GM12878 (cell line): Measurements from ENCODE around the gene SPATA20.

Source experiments
- CTCF ChIP-seq, 3 experiments: IDR thresholded peaks in 2 of 3; conservative IDR thresholded peaks in 1 of 3; 2 replicates each; pipeline ENCODE4 v1.5.1; 2011; ENCODE audit warnings: low read depth in 3 of 3, low read length in 3 of 3, mild to moderate bottlenecking in 3 of 3, control low read depth in 2 of 3, moderate library complexity in 2 of 3, inconsistent platforms in 1 of 3, mixed read lengths in 1 of 3; ENCODE audit not compliant: control insufficient read depth in 2 of 3, insufficient read depth in 1 of 3; ENCODE audit errors: extremely low read depth in 1 of 3
- EP300 ChIP-seq, 2 experiments: fragments of 150-350 bp in 1 of 2; IDR thresholded peaks; 2 replicates each; pipeline ENCODE4 v1.6.1; 2011 to 2012; ENCODE audit warnings: low read depth in 2 of 2, low read length in 2 of 2, borderline replicate concordance in 1 of 2, improper control_type of control experiment in 1 of 2, inconsistent platforms in 1 of 2; ENCODE audit not compliant: control insufficient read depth in 1 of 2
- EZH2 ChIP-seq: IDR thresholded peaks from 2 replicates; pipeline ENCODE4 v1.6.1; 2012; ENCODE audit warnings: low read depth, mild to moderate bottlenecking, control low read depth, inconsistent platforms, low read length, borderline replicate concordance; ENCODE audit not compliant: control insufficient read depth
- IKZF1 ChIP-seq: fragments of 450-650 bp; conservative IDR thresholded peaks from 2 replicates; pipeline ENCODE4 v1.6.1; 2017; ENCODE audit warnings: antibody characterized with exemption, mild to moderate bottlenecking
- MEF2A ChIP-seq: IDR thresholded peaks from 2 replicates; pipeline ENCODE4 v1.6.1; 2011; ENCODE audit warnings: low read depth, mild to moderate bottlenecking, low read length, moderate library complexity; ENCODE audit not compliant: insufficient read depth
- NFIC ChIP-seq: IDR thresholded peaks from 2 replicates; pipeline ENCODE4 v1.6.1; 2012; ENCODE audit warnings: low read depth, mild to moderate bottlenecking, inconsistent platforms, low read length, moderate library complexity
- SP1 ChIP-seq: IDR thresholded peaks from one replicate; pipeline ENCODE4 v1.6.1; 2011; ENCODE audit warnings: low read depth, low read length
- SRF ChIP-seq, 2 experiments: IDR thresholded peaks; 2 replicates each; pipeline ENCODE4 v1.6.1; 2011; ENCODE audit warnings: low read depth in 2 of 2, low read length in 2 of 2, mild to moderate bottlenecking in 1 of 2, moderate library complexity in 1 of 2
- TAF1 ChIP-seq: IDR thresholded peaks from 2 replicates; pipeline ENCODE4 v1.6.1; 2011; ENCODE audit warnings: mild to moderate bottlenecking, low read depth, low read length, borderline replicate concordance
- YY1 ChIP-seq: IDR thresholded peaks from 2 replicates; pipeline ENCODE4 v1.6.1; 2011; ENCODE audit warnings: low read depth, mild to moderate bottlenecking, low read length
- ZBTB40 ChIP-seq: fragments of 450-650 bp; IDR thresholded peaks from 2 replicates; pipeline ENCODE4 v1.6.1; 2016; ENCODE audit warnings: mild to moderate bottlenecking, moderate library complexity, borderline replicate concordance

- TF ChIP-seq SP1 (no peak), CTCF (IDR thresholded peaks at IDR 0.05 in 2 of 3, conservative IDR thresholded peaks at IDR 0.05 in 1 of 3; ENCODE audit: control insufficient read depth in 2 of 3, extremely low read depth in 1 of 3, insufficient read depth in 1 of 3, low read depth in 3 of 3, low read length in 3 of 3) (no peak), NFIC (no peak), YY1 (no peak), EP300 (IDR thresholded peaks at IDR 0.05; ENCODE audit: borderline replicate concordance in 1 of 2, control insufficient read depth in 1 of 2, low read depth in 2 of 2, low read length in 2 of 2) (no peak), MEF2A (no peak), EZH2 (no peak), ZBTB40 (no peak), SRF (IDR thresholded peaks at IDR 0.05; ENCODE audit: low read depth in 2 of 2, low read length in 2 of 2) (no peak), TAF1 (no peak), IKZF1 (no peak)
Measured at GRCh38 chr17:50561746-50562141, 14.8 kb downstream of the SPATA20 start.
